Pancreas (tissue), 10 donors: ENCODE measurements around the gene TTC7B. TPM values are rescaled to one million over a fixed set of nuclear protein-coding genes. Genes with fewer than 3 reads are reported as not detected.

Experiments used
- ATAC-seq, 4 donors: fragments of 200-7000 bp; cut with Tn5 transposase; one replicate each; pipeline versions ENCODE4 v1.8.0 to v1.9.1; 2020; ENCODE audit warnings: mild to moderate bottlenecking in 4 of 4, moderate library complexity in 4 of 4
- DNase-seq, 6 donors: peaks; one replicate each; pipeline ENCODE4 v3.0.0-alpha.2; 2020
- FAIRE-seq: peaks from 2 replicates; lab custom pipeline; 2012; peaks lifted over from hg19 to GRCh38; lab: Jason Lieb, UNC
- H3K27ac ChIP-seq, 4 donors: fragments of 200-600 bp; sonication (generic); 1 replicate in 3 of 4; 2 replicates in 1 of 4; pipeline versions ENCODE4 v1.5.0 to v1.8.0; 2020
- H3K27me3 ChIP-seq, 4 donors: fragments of 200-600 bp; one replicate each; pipeline ENCODE4 v1.8.0; 2021
- H3K36me3 ChIP-seq, 3 donors: fragments of 200-600 bp; sonication (generic) in 1 of 3; one replicate each; pipeline versions ENCODE4 v1.5.0 to v1.8.0; 2020 to 2021
- H3K4me1 ChIP-seq, 3 donors: fragments of 200-600 bp; one replicate each; pipeline ENCODE4 v1.8.0; 2021
- H3K4me3 ChIP-seq, 4 donors: fragments of 200-600 bp; sonication (generic) in 2 of 4; one replicate each; pipeline versions ENCODE4 v1.5.0 to v1.8.0; 2020 to 2021
- H3K9me3 ChIP-seq, 4 donors: fragments of 200-600 bp; one replicate each; pipeline ENCODE4 v1.8.0; 2021
- CTCF ChIP-seq, 4 donors: fragments of 200-600 bp; sonication (generic) in 3 of 4; IDR thresholded peaks; one replicate each; pipeline versions ENCODE4 v1.5.0 to v1.8.0; 2021; ENCODE audit warnings: antibody characterized with exemption in 4 of 4
- WGBS, 2 donors: extraction: QIAGEN DNeasy Blood & Tissue Kit; methylation state at CpG; one replicate each; pipeline ENCODE4 v1.1.7; 2013; 5-methylcytosine and 5-hydroxymethylcytosine counted together
- intact Hi-C, 3 donors: fragments of 100-400 bp; cut with DNase I; formaldehyde crosslinking; loops; one replicate each; pipeline versions ENCODE4 v1.11.1 to v1.14.2; 2022
- polyA plus RNA-seq, 2 donors: library from polyadenylated mRNA; stranded (reverse); fragments of 200-250 nt; gene quantifications; one replicate each; pipeline ENCODE4 v1.2.3, GENCODE V29; 2013
- total RNA-seq, 6 donors: library from RNA; stranded (reverse); fragmentation: NEBNext Ultra II Directional in 4 of 6; extraction: Animal tissue kit (Norgen Biotek cat#: 25700) in 4 of 6; gene quantifications; one replicate each; pipeline versions ENCODE4 v1.2.1 to v1.2.4, GENCODE V29; 2021 to 2023
- donor health status: healthy with polysubstance abuse.
- donor health status: DM: no; HTN: no; CAD: no; lungs with moderate emphysema.
- donor health status: DM: no; HTN: no; CAD: no.
- donor health status: control.
- donor health status: control.
- donor health status: Bipolar disorder and iron deficiency.
- donor health status: DM: yes; HTN: yes; CAD: no.
- donor health status: DM: no; HTN: no; CAD: no.
- donor health status: DM: no; HTN: no; CAD: no.
- donor health status: DM: yes; HTN: yes; CAD: no.

The TTC7B gene
- total and polyA plus RNA-seq, 8 donors = 8.9 to 39.6 (median 29.6) TPM

- Histone ChIP-seq H3K27ac (no peak overlapping the region), H3K9me3 (no peaks in the 10 kb centered on the region), H3K4me1 (no peaks in the 10 kb centered on the region), H3K36me3 (peaks cover 0 to under 1% (median 0%) of the 10 kb centered on the region in 3 donors), H3K4me3 (no peak overlapping the region), H3K27me3 (no peaks in the 10 kb centered on the region)
- 88 to 93% methylated on average over 17 of the region's 17 CpGs for WGBS, 2 donors
- ATAC-seq (peak in 1 of 4 donors; percentile 31), FAIRE-seq (no peak), DNase-seq (no peak)
- intact Hi-C loops = no loop called here
- no peak for TF ChIP-seq CTCF (IDR thresholded peaks at IDR 0.05)
Observed at GRCh38 chr14:90660865-90661570, 155.2 kb downstream of the TTC7B start.

- FAIRE-seq (no peak), DNase-seq (no peak), ATAC-seq (no peak)
- no peak overlapping the region for H3K27ac ChIP-seq
- TF ChIP-seq CTCF (IDR thresholded peaks at IDR 0.05) = no peak
- no peaks in the 10 kb centered on the region for H3K27me3 ChIP-seq
- WGBS, 2 donors = 65 to 69% methylated on average over 2 of the region's 2 CpGs
- intact Hi-C loops = no loop called here
- H3K36me3 ChIP-seq = peaks cover 0 to 5% (median 0%) of the 10 kb centered on the region in 3 donors
- no peaks in the 10 kb centered on the region for H3K4me1 ChIP-seq
- H3K9me3 ChIP-seq = no peaks in the 10 kb centered on the region
- no peak overlapping the region for H3K4me3 ChIP-seq
Observed at GRCh38 chr14:90659156-90659555, 157.1 kb downstream of the TTC7B start.

- Histone ChIP-seq H3K27ac (no peak overlapping the region), H3K4me3 (no peak overlapping the region), H3K27me3 (no peaks in the 10 kb centered on the region), H3K9me3 (no peaks in the 10 kb centered on the region), H3K36me3 (peaks cover 0 to 5% (median 0%) of the 10 kb centered on the region in 3 donors), H3K4me1 (no peaks in the 10 kb centered on the region)
- DNase-seq (no peak), ATAC-seq (peak in 2 of 4 donors; percentile 44 to 84), FAIRE-seq (no peak)
- WGBS, 2 donors = 82 to 85% methylated on average over 8 of the region's 8 CpGs
- intact Hi-C loops = no loop called here
- no peak for TF ChIP-seq CTCF (IDR thresholded peaks at IDR 0.05)
Observed at GRCh38 chr14:90658541-90658967, 157.7 kb downstream of the TTC7B start.

GRCh38 chr14:90656973-90657372 lies 159.3 kb downstream of the TTC7B start:
- no peak for TF ChIP-seq CTCF (IDR thresholded peaks at IDR 0.05)
- Histone ChIP-seq H3K27ac (no peak overlapping the region), H3K27me3 (no peaks in the 10 kb centered on the region), H3K36me3 (peaks cover 0 to 5% (median 0%) of the 10 kb centered on the region in 3 donors), H3K9me3 (no peaks in the 10 kb centered on the region), H3K4me1 (no peaks in the 10 kb centered on the region), H3K4me3 (no peak overlapping the region)
- FAIRE-seq = no peak
- DNase-seq = no peak
- 94 to 97% methylated on average over 12 of the region's 12 CpGs for WGBS, 2 donors
- no peak for ATAC-seq
- intact Hi-C loops = no loop called here

GRCh38 chr14:90655829-90656228 lies 160.4 kb downstream of the TTC7B start:
- no peaks in the 10 kb centered on the region for H3K9me3 ChIP-seq
- H3K4me1 ChIP-seq = no peaks in the 10 kb centered on the region
- WGBS, 2 donors = 90% methylated on average over 4 of the region's 4 CpGs
- FAIRE-seq (no peak), ATAC-seq (no peak), DNase-seq (no peak)
- H3K27me3 ChIP-seq = no peaks in the 10 kb centered on the region
- intact Hi-C loops = no loop called here
- no peak overlapping the region for H3K4me3 ChIP-seq
- H3K36me3 ChIP-seq = peaks cover 0 to 5% (median 0%) of the 10 kb centered on the region in 3 donors
- no peak overlapping the region for H3K27ac ChIP-seq
- no peak for TF ChIP-seq CTCF (IDR thresholded peaks at IDR 0.05)
